NCI-H510A (cell line): ENCODE measurements around the gene PATJ.
"Not testable (repeated sequence)": the region's sequence is repeated elsewhere in the genome, so short reads cannot be mapped to it uniquely, and the experiment has no call there.

Experiments
- DNase-seq: peaks from one replicate; lab custom pipeline; 2025; lab: John Stamatoyannopoulos, UW

The PATJ gene

DNA sequence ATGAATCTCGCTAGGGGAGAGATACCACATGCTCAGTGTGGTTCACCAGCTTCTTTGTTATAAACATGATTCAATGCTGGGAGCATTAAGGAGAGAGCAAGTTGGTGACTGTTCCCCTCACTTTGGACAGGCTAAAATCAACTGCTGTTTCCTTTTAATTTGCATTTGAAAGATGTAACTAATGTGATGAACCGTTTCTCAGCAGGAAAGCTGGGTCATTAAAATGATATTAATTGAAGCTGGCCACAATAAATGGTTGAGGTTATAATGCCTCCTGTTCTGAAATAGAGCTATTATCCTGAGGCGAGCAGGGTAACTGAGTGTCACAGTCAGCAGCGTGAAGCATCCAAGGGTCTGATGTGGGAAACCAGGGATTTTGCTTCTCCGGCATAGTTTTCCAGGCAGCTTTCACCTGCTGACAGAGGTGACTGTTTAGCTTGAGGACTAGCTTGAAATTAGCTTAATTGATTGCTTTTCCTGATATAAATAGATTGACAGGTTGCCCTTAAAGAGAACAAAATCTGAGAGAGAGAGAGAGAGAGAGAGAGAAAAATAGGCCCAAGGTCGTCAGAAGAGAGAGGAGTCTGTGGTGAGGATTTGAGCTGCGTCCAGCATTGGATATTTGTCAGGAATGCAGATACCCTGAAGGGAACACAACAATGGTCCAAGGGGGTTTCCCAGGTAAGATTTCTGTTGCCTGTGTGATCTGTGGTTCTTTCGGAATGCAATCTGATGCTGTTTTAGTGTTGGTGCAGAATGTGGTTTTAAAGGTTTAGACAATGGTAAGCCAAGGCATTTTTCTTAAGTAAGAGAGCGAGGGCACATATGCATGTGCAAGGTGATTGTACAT, 209.7 kb downstream of the PATJ start:
- DNase-seq = no peak

DNA sequence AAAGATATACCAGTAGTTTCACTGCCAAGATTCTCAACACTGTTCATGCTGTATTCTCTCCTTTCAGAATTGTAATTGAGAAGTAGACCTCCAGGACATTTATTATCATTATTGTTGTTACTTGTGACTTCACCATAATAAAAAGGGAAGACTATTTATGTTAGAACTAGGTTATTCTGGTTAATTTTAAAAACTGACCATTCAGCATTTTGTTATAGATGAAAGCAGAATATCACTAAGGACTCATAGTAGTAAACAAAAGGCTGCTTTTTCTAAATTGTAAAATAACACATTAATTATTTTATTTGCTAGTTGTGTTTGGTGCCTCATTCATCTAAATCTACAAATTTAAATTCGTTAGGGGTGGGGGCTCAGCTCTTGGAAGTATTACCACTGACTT, 210.4 kb downstream of the PATJ start:
- no peak for DNase-seq

DNA sequence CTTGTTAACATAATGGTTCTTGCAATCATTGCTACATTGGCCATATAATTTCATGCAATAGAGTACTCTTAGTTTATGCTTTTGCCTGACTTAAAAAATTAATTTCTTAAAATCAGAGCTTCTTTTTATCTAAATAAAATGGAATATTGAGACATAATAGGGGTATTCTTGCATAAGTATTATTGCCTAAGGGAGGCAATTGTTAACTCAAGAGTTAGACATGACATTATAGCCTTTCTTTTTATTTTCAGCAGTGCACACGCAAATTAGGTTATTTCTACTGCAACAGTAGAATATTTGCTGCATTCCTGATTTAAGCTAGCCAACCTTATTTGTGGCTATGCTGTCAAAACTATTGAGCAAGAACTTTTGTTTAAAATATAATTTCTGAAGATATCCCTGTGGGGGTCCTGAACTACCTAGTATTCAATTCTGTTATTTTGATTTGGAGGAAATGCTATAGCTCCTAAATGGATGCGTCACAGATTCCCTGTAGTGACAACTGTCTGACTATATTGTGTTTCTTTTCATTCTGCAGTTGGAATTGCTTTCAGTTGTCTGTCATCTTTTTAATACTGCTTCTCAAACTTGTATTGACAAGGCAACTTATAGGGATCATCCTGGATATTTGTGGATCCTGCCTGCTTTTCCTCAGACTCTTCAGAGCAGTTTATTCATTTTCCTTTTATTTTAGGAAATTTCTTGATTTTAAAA, 211.0 kb downstream of the PATJ start:
- DNase-seq = no peak

DNA sequence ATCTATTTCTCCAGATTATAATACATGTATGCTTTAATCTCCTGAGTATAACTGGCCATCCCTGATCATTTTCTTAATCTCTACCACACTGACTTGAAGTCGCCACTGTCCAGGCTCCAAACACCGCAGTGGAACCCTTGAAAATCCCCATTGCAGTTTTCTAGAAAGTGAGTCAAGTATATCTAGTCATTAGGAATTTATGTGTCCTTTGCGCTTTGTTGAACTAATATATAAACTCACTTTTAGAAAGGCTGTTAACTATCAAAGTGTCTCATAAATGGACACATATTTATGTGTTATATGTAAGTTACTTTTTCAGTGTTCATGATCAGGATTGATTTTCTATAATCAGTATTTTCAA, 211.5 kb downstream of the PATJ start:
- DNase-seq = no peak

DNA sequence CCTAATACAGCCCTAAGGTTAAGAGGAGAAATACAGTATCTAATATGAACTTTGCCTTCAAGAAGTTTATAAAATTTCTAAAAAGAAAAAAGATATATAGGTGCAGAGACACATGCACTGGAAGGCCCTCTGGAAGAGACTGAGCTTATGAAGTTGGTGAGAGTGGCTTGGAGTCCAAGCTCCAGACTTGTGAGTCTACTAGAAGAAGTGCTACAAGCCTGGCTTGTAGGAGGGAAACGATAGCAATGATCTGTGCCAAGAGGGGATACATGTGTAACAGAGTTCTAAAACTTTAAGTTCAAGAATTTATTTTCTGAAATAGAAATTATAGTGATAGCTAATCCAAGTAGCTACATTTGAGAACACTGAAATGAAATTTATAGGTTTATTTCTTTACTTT, 213.0 kb downstream of the PATJ start:
- no peak for DNase-seq

DNA sequence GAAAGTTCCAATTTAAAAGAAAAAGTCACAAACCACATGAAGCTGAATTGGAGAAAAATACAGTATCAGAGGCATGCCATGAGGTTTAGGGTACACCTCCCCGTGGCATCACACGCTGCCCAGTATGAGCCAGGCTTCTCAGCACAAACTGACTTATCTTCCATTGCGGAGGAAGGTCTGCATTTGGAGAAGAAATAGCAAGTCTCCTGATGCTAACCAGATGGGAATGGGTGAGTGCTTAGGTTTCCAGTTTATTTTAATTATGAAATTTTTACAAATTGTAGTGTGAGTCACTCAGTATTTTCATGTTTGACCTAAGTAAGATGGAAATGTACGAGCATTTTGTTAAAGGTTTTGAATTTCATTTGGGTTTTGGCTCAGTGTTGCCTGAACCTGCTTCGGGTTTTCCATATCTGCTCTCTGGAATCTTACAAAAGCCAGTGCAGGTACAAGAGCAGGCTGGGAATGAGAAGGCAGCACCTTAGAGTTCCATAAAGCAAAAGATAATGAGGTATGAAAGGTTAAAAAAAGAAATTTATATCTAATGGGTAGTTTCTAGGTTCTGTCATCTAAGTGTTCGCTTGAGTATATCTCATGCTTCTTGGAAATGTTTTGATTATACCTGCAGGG, 213.9 kb downstream of the PATJ start:
- DNase-seq = no peak

DNA sequence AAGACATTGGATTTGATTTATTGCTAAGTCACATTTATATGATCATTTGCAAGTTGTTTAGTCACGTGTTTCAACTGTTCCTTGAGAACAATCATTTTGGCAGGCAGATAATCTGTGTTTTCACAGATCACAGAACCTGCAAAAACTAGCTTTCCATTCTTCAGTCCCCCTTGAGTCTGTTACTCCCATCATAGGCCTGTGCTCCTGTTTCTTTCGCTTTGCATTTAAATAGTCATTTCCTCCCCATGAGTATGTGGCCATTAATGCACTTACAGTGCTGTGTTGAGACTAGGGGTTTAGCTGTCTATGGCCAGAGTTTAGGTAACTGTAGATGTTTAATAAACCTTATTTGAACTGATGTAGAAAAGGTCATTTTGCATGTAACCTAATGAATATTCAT, 214.5 kb downstream of the PATJ start:
- no peak for DNase-seq

DNA sequence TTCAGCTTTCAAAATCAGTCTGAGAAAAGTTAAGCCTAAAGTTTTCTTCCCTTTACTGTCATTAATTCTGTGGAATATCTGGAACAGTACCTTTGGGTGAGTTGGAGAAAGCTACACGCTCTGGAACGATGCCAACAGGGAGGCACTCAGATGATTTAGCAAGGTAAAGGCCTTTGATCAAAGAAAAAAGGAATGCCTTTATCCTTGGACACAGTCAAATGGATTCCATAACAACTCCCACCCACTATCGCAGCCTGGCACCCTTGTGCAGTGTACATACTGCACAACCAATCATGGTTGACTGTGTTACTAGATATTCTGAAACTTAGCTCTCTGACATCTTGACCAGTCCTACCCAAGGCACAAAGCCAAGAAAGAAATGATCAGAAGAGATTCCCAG, 218.7 kb downstream of the PATJ start:
- no peak for DNase-seq

DNA sequence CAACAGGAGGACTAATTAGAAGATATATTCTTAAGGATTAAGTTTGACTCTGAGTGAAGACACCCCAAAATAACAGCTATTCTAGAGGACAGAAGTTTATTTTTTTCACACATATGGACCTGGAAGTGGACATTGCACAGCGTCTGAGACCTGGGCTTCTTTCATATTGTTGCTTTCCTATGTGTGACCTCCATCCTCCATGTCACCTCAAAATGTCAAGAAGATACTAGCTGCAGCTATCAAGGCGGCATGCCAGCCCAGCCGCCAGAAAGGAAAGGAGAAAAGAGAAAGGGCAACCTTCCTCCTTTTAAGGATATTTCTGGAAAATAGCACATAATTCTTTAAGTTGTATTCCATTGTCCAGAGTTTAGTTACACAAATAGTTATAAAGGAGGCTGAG, 220.4 kb downstream of the PATJ start:
- no peak for DNase-seq

DNA sequence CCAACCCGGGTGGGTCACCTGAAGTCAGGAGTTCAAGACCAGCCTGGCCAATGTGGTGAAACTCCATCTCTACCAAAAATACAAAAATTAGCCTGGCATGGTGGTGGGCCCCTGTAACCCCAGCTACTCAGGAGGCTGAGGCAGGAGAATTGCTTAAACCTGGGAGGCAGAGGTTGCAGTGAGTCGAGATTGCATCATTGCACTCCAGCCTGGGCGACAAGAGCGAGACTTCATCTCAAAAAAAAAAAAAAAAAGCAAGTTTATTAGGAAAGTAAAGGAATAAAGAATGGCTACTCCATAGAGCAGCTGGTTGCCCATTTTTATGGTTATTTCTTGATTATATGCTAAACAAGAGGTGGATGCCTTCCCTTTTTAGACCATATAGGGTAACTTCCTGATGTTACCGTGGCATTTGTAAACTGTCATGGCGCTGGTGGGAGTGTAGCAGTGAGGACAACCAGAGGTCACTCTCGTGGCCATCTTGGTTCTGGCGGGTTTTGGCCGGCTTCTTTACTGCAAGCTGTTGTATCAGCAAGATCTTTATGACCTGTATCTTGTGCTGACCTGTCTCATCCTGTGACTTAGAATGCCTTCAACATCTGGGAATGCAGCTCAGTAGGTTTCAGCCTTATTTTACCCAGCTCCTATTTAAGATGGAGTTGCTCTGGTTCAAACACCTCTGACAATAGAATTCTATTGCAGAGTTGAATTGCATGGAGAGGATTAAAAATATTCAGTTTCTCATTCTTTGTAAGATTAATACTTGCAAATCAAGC, 224.4 kb downstream of the PATJ start:
- not testable (repeated sequence) for DNase-seq

DNA sequence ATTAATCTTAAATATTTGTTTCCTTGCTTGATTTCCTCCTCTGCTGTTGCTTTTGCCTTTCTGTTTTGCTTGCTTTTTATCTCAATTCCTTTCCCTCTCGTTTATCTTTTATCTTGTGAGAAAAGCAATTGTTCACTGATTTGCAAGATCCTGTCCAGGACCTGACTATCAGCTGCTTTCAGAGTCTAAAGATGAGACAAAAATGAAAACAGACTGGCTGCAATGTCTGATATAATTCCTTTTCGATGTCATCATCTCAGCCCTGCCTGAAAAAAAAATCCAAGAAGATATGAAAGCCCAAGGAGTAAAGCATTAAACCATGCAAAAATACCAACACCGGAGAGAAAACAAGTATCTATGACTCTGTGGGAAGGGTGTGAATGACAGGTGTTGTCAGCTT, 225.5 kb downstream of the PATJ start:
- no peak for DNase-seq

DNA sequence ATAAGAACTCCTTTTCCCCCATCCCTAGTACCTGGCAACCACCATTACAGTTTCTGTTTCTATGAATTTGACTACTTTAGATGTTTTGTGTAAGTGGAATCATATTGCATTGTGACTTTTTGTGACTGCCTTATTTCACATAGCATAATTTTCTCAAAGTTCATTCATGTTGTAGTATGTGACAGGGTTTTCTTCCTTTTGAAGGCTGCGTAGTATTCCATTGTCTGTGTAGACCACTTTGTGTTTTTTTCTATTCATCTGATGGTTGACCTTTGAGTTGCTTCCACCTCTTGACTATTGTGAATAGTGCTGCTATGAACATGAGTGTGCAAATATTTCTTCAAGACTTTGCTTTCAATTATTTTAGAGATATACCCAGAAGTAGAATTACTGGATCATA, 226.6 kb downstream of the PATJ start:
- no peak for DNase-seq

DNA sequence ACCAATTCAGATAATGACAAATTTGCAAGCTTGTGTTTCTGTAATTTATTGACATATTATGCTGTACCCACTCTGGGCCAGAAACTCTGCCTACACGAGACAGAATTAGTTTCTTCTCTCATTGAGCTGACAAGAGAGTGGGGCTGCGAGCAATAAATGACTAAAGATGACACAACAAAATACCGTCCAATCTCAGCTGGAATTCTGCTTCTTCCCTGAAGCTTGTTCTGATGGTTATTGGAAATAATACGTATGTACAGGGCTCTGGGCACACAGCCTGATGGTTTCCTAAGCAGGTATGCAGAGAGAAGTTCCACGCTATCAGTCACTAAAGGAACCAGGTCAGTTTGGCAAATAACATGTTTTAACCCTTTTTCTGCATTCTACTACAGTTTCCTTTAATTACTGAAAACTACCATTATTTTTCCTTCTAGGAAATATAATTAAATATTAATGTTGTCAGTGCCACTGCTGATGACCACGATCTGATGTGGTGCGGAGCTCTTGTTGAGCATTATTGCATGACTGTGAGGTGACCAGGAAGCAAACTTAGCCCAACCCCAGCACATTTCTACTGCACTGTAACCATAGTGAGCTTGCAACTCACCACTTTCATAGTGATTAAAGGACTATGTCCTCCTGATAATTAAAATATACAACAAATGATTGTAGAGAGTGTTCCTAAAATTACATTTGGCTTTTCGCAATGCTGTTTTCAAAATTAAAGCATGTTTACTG, 231.0 kb downstream of the PATJ start:
- DNase-seq = no peak

DNA sequence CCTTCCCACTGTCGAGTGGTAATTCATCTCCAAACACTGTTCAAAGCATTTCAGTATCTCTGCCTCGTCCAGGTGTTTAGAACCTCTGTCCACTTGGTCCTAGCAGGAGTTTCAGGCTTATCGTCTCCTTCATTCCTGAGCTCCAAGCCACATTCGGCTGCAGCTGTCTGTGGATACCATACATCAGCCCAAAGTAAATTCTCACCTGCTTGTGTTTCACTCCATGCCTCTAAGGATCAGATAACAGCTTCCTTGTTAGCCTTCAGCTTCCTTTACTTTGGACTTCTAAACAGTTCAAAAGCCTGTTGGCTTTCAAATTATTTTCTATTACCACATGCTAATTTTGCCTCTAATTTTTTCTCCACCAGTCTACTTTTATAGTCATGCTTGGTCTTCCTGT, 233.4 kb downstream of the PATJ start:
- no peak for DNase-seq

DNA sequence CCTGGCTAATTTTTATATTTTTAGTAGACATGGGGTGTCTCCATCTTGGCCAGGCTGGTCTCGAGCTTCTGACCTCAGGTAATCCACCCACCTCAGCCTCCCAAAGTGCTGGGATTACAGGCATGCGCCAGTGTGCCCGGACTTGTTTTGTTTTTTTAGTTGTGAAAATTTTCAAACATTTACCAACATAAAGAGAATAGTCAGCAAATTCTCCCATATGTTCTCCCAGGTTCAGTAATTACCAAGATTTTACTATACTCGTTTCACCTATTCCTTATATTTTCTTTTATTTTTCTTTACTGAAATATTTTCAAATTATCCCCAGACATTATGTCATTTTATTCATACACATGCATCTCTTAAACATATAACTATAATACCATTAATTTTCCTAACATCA, 234.3 kb downstream of the PATJ start:
- no peak for DNase-seq

DNA sequence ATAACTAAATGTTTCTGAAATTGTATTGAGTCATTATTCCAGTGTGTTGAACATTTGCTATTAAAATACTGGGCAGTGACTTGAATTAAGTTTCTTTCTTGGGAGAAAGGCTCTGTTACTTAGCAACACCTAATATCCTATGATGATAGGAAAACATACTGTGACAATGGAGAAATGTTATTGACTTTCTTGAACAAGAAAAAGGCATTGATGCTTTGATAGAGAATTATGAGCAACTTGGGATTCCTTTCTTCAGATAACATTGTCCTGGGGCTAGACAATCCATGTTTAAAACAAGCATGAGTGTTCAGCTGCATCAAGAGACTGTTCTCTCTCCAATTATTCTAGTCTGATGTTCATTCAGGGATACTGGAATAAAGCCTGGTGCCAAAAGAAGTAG, 236.5 kb downstream of the PATJ start:
- DNase-seq = no peak

DNA sequence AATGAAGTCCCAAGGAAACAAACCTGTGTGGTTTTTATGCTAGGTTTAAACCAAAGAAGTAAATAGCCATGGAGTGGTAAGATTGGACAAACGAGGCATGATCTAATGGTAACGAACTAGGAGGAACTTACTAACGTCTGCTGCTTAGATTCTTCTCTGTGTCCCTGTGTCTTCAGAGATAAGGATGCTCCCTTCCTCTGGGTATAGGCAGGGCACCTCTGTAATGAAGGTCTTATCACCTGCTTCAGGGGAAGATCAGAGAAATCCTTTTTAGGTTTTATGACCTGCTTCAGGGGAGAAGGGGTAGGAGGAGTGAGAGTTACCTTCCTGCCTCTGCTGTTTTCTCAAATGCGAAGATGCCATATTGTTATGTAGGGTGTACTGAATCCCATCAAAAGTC, 237.4 kb downstream of the PATJ start:
- no peak for DNase-seq

DNA sequence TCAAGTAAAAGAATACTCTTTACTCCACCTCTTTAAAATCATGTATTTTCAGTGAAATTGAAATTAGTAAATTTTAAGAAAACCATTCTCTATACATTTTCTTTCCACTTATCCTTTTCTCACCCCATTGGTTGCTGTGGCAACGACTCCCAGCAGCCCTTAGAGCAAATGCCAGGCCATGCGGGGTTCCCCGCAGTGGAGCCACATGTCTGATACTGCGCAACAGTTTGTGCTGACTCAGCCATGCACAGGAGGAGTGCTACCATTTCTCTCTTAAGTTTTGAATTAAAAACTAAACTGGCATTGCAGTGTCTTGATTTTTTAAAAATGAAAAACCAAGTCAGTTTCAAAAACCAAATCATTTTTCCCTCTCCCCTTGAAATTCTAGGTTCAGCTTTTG, 238.3 kb downstream of the PATJ start:
- DNase-seq = no peak

DNA sequence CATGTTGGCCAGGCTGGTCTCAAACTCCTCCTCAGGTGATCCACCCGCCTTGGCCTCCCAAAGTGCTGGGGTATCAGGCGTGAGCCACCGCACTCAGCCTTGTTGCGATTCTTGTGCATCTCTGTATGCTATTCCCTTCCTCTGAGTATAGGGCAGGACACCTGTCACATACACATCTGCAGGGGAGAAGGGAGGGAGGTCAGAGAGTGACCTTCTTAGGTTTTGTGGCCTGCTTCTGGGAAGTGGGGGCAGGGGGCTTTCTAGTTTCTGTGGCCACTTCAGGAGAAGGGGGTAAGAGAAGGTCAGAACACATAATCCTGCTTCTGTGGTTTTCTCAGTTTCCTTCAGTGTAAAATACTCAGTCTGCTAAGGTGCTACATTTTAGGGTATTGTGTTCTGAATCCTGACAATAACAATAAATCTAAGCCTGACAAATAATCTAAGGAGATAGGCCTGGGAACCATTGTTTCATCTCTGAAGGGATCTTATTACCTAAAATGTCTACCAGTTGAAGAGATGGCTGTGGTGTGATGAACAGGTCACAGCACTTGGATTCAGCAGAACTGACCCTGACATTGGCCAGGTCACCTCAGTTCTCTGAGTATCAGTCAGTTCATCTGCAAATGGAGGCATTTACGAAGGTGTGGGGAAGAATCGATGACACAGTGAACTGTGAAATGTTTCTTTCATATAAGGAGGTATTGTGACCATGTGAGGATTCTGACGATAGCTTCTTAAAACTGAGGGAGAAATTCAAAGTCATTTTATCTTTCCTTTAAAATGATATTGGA, 239.8 kb downstream of the PATJ start:
- no peak for DNase-seq

DNA sequence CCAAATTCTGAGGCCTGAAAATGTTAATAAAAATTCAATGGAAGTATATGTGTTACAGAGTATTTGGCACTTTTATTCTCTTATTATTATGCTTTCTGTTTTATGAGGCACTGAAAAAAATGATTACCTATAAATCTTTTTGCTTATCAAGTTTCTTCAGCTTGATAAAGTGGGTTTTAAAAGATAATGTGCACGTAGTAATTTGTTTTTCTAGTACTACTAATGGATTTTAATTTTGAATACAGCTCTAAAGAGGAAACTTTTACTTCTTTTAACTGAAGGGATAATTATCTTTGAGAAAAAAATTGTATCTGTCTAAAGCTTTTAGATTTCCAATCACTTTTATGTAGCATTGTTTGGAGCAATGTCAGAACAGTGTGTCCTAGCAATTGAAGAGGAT, 241.0 kb downstream of the PATJ start:
- DNase-seq = no peak

DNA sequence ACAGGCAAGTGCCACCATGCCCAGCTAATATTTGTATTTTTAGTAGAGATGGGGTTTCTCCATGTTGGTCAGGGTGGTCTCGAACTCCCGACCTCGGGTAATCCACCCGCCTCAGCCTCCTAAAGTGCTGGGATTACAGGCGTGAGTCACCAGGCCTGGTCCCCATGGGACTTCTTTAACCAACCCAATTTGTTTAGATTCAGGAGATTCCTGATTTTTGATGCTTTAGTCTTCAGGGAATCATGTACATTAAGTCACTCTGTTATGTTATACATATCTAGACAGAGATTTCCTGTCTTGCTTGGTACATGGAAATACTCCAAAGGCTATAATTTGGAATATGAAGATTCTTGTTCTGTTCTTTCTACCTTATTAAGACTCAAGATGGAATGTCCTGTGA, 250.0 kb downstream of the PATJ start:
- no peak for DNase-seq
